Measurements from ENCODE around the gene FLVCR2. TPM values are rescaled to one million over a fixed set of nuclear protein-coding genes. Genes with fewer than 3 reads are reported as not detected.

Gene FLVCR2
- total RNA-seq, 2 donors from 2014 or later = 6.2 to 8.9 TPM

GRCh38 chr14:75587388-75587787, 9.0 kb downstream of the FLVCR2 start:
- Histone ChIP-seq H3K4me1 (ENCODE audit: control insufficient read depth, insufficient read depth, low read length) (no peaks in the 10 kb centered on the region), H3K27me3 (ENCODE audit: control insufficient read depth, insufficient read depth, low read length, poor library complexity, severe bottlenecking) (no peaks in the 10 kb centered on the region), H3K4me3 (ENCODE audit: low read length) (no peak overlapping the region), H3K9me3 (ENCODE audit: control insufficient read depth, low read length) (peaks cover 40% of the 10 kb centered on the region), H3K27ac (ENCODE audit: low read depth, low read length) (no peak overlapping the region), H3K9ac (ENCODE audit: extremely low read depth, low read length, poor library complexity, severe bottlenecking) (no peak overlapping the region), H3K36me3 (ENCODE audit: control insufficient read depth, insufficient read depth, low read length) (peaks cover 37% of the 10 kb centered on the region)
- H3K27me3 Mint-ChIP-seq (ENCODE audit: insufficient read depth) = peaks cover 4% of the 10 kb centered on the region
- DNase-seq = no peak
- peaks cover 26% of the 10 kb centered on the region for H3K9me3 Mint-ChIP-seq
- no peak overlapping the region for H3K4me3 Mint-ChIP-seq
- H3K36me3 Mint-ChIP-seq (ENCODE audit: low read depth) = peaks cover 32% of the 10 kb centered on the region
- peaks cover 32% of the 10 kb centered on the region for H3K4me1 Mint-ChIP-seq
- no peak for TF ChIP-seq CTCF (conservative IDR thresholded peaks at IDR 0.05)
- H3K27ac Mint-ChIP-seq = no peak overlapping the region

- peaks cover 53% of the 10 kb centered on the region for H3K36me3 Mint-ChIP-seq (ENCODE audit: low read depth)
- no peak overlapping the region for H3K27ac Mint-ChIP-seq
- no peak overlapping the region for H3K9ac ChIP-seq (ENCODE audit: extremely low read depth, low read length, poor library complexity, severe bottlenecking)
- H3K9me3 Mint-ChIP-seq = peaks cover 42% of the 10 kb centered on the region
- no peak for TF ChIP-seq CTCF (conservative IDR thresholded peaks at IDR 0.05)
- 92 to 94% methylated on average over 6 of the region's 6 CpGs for WGBS, 2 experiments (ENCODE audit: insufficient coverage in 1 of 2, insufficient read length in 1 of 2)
- H3K4me3 ChIP-seq (ENCODE audit: low read length) = no peak overlapping the region
- peaks cover 65% of the 10 kb centered on the region for H3K9me3 ChIP-seq (ENCODE audit: control insufficient read depth, low read length)
- DNase-seq = no peak
- no peaks in the 10 kb centered on the region for H3K4me1 ChIP-seq (ENCODE audit: control insufficient read depth, insufficient read depth, low read length)
- no peaks in the 10 kb centered on the region for H3K27me3 ChIP-seq (ENCODE audit: control insufficient read depth, insufficient read depth, low read length, poor library complexity, severe bottlenecking)
- peaks cover 4% of the 10 kb centered on the region for H3K27me3 Mint-ChIP-seq (ENCODE audit: insufficient read depth)
- H3K4me3 Mint-ChIP-seq = no peak overlapping the region
- peaks cover 22% of the 10 kb centered on the region for H3K4me1 Mint-ChIP-seq
- peaks cover 48% of the 10 kb centered on the region for H3K36me3 ChIP-seq (ENCODE audit: control insufficient read depth, insufficient read depth, low read length)
- H3K27ac ChIP-seq (ENCODE audit: low read depth, low read length) = no peak overlapping the region
These were observed 11.5 kb downstream of the FLVCR2 start for GRCh38 chr14:75589931-75590330.

- DNase-seq = no peak
- Mint-ChIP-seq H3K36me3 (ENCODE audit: low read depth) (peaks cover 53% of the 10 kb centered on the region), H3K4me1 (peaks cover 11% of the 10 kb centered on the region), H3K27ac (no peak overlapping the region), H3K9me3 (peaks cover 42% of the 10 kb centered on the region), H3K4me3 (no peak overlapping the region), H3K27me3 (ENCODE audit: insufficient read depth) (no peaks in the 10 kb centered on the region)
- no peak overlapping the region for H3K9ac ChIP-seq (ENCODE audit: extremely low read depth, low read length, poor library complexity, severe bottlenecking)
- no peaks in the 10 kb centered on the region for H3K27me3 ChIP-seq (ENCODE audit: control insufficient read depth, insufficient read depth, low read length, poor library complexity, severe bottlenecking)
- peak overlapping the region; percentile 57 for H3K4me3 ChIP-seq (ENCODE audit: low read length)
- no peaks in the 10 kb centered on the region for H3K4me1 ChIP-seq (ENCODE audit: control insufficient read depth, insufficient read depth, low read length)
- WGBS, 2 experiments (ENCODE audit: insufficient coverage in 1 of 2, insufficient read length in 1 of 2) = 98 to 100% methylated on average over 1 of the region's 1 CpG
- peaks cover 72% of the 10 kb centered on the region for H3K9me3 ChIP-seq (ENCODE audit: control insufficient read depth, low read length)
- peaks cover 48% of the 10 kb centered on the region for H3K36me3 ChIP-seq (ENCODE audit: control insufficient read depth, insufficient read depth, low read length)
- peak; percentile 47 for TF ChIP-seq CTCF (conservative IDR thresholded peaks at IDR 0.05)
- no peak overlapping the region for H3K27ac ChIP-seq (ENCODE audit: low read depth, low read length)
These were observed 13.0 kb downstream of the FLVCR2 start for GRCh38 chr14:75591331-75591946.

Measured in endodermal cell (in vitro differentiated cells).